Activated CD8-positive, alpha-beta memory T cell treated with anti-CD3 and anti-CD28 coated beads for 48 hours (primary cell): Measurements from ENCODE around the gene WSB2.
"Not testable (repeated sequence)": the region's sequence is repeated elsewhere in the genome, so short reads cannot be mapped to it uniquely, and the experiment has no call there.

ENCODE experiments used
- DNase-seq, 3 experiments: peaks; one replicate each; pipeline ENCODE4 v3.0.0-alpha.2; 2020; ENCODE audit warnings: low read depth in 2 of 3, low spot score in 2 of 3

Gene WSB2

DNA sequence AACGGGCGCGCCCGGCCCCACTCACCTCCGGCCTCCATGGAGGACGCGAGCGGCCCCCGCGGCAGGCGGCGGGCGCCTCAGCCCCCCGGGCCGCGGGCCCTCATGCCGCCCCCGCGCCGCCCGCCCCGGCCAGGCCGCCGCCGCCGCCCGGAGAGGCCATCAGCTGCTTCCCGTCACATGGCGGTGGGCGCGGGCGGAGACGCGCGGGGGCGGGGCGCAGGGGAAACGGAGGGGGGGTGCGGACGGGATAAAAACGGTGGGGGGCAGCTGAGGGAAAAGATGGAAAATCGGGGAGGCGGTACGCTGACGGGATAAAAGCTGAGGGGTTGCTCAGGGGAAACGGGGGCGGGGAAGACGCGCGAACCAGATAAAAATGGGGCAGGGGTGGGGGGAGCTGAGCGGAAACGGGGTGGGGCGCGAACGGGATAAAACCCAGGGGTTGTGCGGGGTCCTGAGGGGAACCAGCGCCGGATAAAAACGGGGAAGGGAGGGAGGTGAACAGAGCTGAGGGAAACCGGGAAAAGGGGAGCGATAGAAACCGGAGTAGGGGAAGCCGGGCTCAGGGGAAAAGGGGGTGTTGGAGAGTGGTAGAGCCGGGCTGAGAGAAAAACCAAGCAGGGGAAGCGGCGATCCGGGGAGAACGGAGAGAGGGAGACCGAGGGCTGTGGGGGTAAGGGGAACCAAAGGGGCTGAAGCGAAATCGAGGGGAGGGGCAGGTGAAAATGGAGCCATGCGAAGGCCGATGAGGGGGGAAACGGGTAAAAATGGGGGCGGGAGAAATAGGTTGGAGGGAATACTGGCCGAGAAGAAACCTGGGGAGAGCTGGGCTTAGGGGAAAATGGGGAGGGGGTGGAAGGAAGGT lies at the start of gene WSB2:
TSS of gene WSB2 (minus strand) at position 169 of the 862 bp plus-strand sequence. CDS start at position 38, 131 bp downstream.
- DNase-seq, result peak in 1 of 3 experiments; percentile 26

- DNase-seq, result no peak
These were observed 48.1 kb upstream of the WSB2 start for GRCh38 chr12:118109088-118109487.

DNA sequence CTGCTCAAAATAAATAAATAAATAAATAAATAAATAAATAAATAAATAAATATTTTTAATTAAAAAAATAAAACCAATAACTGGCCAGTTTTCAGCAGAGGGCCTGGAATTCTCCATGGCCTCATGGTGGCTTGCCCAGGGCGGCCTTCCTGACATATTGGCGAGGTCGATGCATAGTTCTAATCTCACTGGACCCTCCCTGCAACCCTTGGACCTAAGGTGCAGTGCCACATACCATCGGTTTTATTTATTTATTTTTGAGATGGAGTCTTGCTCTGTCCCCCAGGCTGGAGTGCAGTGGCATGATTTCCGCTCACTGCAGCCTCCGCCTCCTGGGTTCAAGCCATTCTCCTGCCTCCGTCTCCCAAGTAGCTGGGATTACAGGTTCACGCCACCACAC lies 46.7 kb upstream of the WSB2 start:
- DNase-seq, result no peak

- DNase-seq, result no peak
These were observed 46.0 kb upstream of the WSB2 start for GRCh38 chr12:118107011-118107410.

- DNase-seq, result peak in 1 of 3 experiments; percentile 3
These were observed 42.8 kb upstream of the WSB2 start, which contains the start of gene VSIG10 for GRCh38 chr12:118103601-118104382. Gene VSIG10 (minus strand): TSS chr12:118104011. CDS start chr12:118103671, 340 bp downstream.

DNA sequence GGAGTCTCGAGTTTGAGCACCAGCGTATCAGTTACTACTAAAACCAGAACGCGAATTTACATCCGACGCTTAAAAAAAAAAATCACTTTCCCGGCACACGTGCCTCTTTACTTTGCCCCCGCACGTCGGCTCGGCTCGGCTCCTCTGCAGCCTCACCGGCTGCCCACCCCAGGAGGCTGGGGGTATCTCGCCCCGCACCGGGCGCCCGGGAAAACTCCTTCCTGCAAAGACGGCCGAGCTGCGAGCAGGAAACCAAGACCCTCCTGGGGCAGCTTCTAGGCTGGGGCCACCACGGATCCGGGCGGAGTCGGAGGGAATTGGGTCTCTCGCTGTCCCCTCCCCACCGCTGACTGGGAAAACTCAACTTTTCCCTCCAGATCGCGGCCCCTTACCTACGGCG lies 42.2 kb upstream of the WSB2 start:
- DNase-seq, result no peak

DNA sequence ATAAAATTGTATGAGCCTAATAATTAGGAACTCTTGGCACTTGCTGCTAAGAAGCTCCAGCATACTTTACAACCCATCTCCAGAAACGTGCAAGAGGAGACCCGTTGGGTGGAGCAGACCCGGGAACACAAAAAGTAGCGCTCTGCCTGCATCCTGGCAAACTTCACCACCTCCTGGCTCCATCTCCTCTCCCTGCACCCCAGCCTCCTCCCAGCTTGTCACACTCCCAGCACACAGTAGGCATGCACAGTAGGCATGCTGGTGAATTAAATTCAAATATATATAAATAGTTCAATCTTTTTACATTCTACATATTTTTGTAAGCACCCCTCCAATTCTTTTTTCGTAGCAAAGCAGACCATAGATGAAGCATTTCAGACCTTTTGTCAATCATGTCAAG lies 41.6 kb upstream of the WSB2 start:
- DNase-seq, result no peak

DNA sequence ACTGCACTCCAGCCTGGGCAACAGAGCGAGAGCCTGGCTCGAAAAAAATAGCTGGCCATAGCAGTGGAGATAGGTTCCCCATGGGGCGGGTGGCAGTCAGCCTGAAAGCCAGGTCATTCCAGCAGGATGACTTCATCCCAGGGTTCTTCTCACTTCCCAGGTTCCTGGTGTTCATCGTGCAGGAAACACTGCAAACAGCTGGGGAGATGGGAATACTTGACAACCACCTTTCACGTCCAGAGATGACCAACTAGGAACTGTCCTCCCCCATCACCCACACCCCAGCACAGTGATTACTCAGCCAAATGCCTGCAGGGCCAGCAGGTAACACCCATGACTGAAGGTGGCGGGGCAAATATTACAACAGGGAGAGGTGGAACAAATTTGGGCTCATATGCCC lies 41.1 kb upstream of the WSB2 start:
- DNase-seq, result no peak

- DNase-seq, result no peak
These were observed 40.1 kb upstream of the WSB2 start for GRCh38 chr12:118101051-118101450.

GRCh38 chr12:118098911-118099671 lies 38.1 kb upstream of the WSB2 start:
- DNase-seq, result no peak

GRCh38 chr12:118098401-118098800 lies 37.4 kb upstream of the WSB2 start:
- DNase-seq, result no peak

DNA sequence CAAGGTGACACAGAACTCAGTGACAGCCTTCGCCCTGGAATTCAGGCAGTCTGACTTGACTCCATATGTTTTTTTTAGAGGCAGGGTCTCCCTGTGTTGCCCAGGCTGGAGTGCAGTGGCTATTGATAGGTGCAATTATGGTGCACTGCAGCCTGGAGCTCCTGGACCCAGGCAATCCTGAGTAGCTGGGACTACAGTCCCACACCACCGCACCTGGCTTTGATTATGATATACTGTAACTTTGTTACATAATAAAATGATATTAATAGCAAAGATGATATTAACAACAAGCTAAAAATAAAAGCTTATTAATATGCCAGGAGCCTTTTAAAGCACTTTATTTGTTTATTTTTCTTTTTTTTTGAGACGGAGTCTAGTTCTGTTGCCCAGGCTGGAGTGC lies 33.1 kb upstream of the WSB2 start:
- no peak for DNase-seq

DNA sequence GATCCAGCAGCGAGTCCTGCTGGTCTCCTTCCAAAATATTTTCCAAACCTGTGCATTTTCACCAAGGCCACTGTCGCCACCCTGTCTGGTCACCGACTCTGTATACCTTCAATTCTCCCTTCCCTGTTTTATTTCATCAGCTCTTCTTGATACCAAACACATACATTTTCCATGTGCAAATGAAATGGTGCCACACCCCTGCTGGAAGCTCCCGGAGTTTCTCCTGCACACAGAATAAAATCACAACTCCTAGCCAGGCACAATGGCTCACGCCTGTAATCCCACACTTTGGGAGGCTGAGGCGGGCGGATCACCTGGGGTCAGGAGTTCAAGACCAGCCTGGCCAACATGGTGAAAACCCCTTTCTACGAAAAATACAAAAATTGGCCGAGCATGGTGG lies 28.8 kb upstream of the WSB2 start:
- DNase-seq, result no peak

GRCh38 chr12:118082161-118082560 lies 21.2 kb upstream of the WSB2 start:
- no peak for DNase-seq

DNA sequence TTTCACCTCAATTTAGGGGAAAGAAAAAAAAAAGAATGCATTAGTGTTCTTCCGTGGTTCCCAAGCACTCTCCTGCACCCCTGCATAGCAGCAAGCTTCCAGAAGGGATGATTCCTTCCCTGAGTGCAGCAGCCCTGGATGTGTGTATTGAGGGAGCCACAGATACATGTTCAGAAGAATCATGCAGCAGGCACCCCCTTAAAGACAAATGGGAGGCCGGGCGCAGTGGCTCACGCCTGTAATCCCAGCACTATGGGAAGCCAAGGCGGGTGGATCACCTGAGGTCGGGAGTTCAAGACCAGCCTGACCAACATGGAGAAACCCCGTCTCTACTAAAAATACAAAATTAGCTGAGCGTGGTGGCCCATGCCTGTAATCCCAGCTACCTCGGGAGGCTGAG lies 20.5 kb upstream of the WSB2 start:
- DNase-seq, result not testable (repeated sequence)

DNA sequence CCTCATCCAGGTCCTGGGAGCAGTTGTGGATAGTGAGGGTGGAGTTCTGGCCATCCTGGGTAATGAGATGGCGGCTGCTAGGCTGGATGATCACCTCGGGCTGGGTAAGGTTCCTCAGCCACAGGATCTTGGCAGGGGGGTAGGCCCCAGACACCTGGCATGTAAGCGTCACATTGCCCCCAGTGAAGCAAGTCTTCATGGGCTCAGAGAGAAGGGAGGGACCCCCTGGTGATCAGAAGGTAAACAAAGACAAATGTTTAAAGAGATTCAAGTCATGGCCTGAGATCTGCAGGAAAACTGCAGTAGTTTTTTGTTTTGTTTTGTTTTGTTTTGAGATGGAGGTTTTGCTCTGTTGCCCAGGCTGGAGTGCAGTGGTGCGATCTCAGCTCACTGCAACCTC lies 12.8 kb upstream of the WSB2 start:
- no peak for DNase-seq

DNA sequence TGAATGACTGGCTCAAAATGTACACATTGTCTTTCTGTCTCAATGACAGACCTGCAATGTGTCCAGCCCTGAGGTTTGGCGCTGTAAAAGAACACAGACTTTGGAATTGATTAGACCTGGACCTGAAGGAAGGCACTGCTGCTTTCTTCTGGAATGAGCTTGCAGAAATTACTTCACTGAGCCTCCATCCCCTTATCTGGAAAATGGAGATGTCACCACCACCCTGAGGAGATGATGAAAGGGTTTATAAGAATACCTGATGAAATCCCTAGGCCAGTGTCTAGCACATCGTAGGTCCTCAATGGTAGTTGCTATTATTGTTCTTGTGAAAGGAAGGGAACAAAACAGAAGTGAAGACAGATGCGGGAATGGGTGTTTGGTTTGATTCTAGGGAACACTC lies 9.7 kb upstream of the WSB2 start:
- DNase-seq, result no peak

- DNase-seq, result no peak
These were observed 7.5 kb upstream of the WSB2 start for GRCh38 chr12:118068445-118068844.

DNA sequence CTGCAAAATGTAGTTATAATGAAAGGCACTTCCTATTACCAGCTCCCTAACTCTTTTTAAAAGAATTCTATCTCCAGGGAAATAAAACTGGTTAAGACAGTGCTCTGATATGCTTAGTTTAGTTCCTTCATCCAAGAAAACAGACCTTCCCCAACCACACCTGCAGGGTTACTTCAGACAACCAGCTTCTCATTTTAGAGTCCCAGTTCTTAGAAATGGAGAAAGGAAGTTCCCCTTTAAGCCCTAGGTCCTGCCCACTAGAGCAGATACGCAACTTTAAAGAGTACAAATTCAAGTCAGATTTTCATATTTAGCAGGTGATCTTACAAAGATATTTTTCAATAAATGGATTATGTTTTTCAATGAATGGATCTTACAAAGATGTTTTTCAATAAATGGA lies 4.4 kb upstream of the WSB2 start:
- DNase-seq, result no peak

DNA sequence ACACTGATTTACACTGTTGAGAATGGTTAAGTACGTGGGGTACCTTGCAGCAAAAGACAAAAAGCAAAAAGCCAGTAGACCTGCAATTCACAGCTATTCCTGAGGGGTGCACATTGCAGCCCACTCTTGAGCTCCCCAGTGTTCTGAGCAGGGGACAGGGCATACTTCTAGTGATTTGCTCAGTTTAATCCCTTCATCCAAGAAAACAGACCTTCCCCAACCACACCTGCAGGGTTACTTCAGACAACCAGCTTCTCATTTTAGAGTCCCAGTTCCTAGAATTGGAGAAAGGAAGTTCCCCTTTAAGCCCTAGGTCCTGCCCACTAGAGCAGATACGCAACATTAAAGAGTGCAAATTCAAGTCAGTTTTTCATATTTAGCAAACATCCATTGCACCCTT lies 3.6 kb upstream of the WSB2 start:
- no peak for DNase-seq

DNA sequence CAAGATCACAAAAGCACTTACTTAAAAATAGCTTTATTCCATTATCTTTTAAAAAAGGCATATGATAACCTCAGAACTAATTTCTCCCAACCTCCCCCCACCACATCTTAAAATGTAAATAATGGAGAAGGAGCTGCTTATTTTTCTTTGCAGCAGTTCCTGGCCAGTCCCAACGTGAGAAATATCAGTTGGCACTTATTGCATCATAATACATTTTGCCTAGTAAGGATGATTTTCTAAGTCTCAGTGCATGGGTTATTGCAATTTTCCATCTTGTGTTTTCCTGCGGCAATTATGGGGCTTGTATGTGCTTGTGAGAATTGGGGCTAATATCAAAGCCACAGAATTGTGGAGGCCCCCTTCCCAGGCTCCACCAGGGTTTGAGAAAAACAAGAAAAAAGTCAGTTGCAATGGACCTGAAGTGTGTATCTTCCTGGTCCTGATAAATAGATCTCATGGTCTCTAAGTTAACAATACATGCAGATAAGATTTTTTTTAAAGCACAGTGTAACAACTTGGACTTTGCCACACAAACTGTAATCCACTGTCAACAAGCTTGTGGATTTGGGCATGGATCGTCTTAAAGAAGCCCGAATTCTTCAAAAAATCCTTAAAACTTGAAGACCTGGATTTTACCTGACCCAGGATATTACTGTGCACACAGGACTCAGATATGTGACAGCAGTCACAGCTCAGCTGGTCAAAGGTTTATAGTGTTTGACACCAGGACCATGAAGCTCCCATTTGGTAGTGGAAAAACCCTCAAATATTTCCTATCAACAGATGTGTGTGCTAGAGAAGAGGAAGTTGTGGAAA lies 2.8 kb upstream of the WSB2 start:
- DNase-seq, result no peak
